PC-3 (cell line): ENCODE data around the gene LRCH4. TPM values are rescaled to one million over a fixed set of nuclear protein-coding genes. Genes with fewer than 3 reads are reported as not detected.

Source experiments
- ATAC-seq: fragments of 200-7000 bp; cut with Tn5 transposase; 2 replicates; pipeline ENCODE4 v1.9.1; 2020; ENCODE audit warnings: mild to moderate bottlenecking, moderate library complexity
- BruUV-seq: library from RNA; stranded (reverse); fragments of 400-500 nt; replicated peaks from 2 replicates; lab custom pipeline; 2021; lab: Mats Ljungman, UMichigan
- CTCF ChIA-PET: fragments of 300-600 bp; sonication (Branson Sonifier 250); formaldehyde crosslinking; loops from one replicate; lab custom pipeline; 2022; ENCODE audit warnings: antibody characterized with exemption; lab: Charles Lee
- POLR2A ChIA-PET: fragments of 300-600 bp; sonication (Branson Sonifier 250); formaldehyde crosslinking; loops from one replicate; lab custom pipeline; 2022; ENCODE audit warnings: antibody characterized with exemption; ENCODE audit not compliant: unreplicated experiment; lab: Charles Lee
- DNase-seq: peaks from one replicate; pipeline ENCODE4 v3.0.0-alpha.2; 2015
- H2AFZ ChIP-seq: fragments of 300-600 bp; sonication (generic); 2 replicates; pipeline ENCODE4 v1.6.0; 2016; ENCODE audit warnings: antibody characterized with exemption, low read length
- H3F3A ChIP-seq: fragments of 300-600 bp; sonication (generic); one replicate; pipeline ENCODE4 v1.6.0; 2017; ENCODE audit warnings: antibody characterized with exemption, low read length, control low read depth, mild to moderate bottlenecking; ENCODE audit not compliant: unreplicated experiment
- H3K27ac ChIP-seq: fragments of 300-600 bp; sonication (generic); 2 replicates; pipeline ENCODE4 v1.5.1; 2016; ENCODE audit warnings: mild to moderate bottlenecking, low read length
- H3K27me3 ChIP-seq: fragments of 300-600 bp; sonication (generic); 2 replicates; pipeline ENCODE4 v1.6.1; 2016; ENCODE audit warnings: low read length, mixed read lengths
- H3K36me3 ChIP-seq: fragments of 300-600 bp; sonication (generic); 2 replicates; pipeline ENCODE4 v1.6.1; 2016; ENCODE audit warnings: low read depth, mixed run types, low read length, mixed read lengths
- H3K4me1 ChIP-seq: fragments of 300-600 bp; sonication (generic); 2 replicates; pipeline ENCODE4 v1.5.1; 2016; ENCODE audit warnings: low read length; ENCODE audit not compliant: insufficient read depth
- H3K4me2 ChIP-seq: fragments of 300-600 bp; sonication (generic); 2 replicates; pipeline ENCODE4 v1.6.0; 2016; ENCODE audit warnings: low read length
- H3K4me3 ChIP-seq: fragments of 300-600 bp; sonication (generic); 2 replicates; pipeline ENCODE4 v1.5.1; 2016; ENCODE audit warnings: mild to moderate bottlenecking, low read length, mixed read lengths
- H3K79me2 ChIP-seq: fragments of 300-600 bp; sonication (generic); 2 replicates; pipeline ENCODE4 v1.6.1; 2017; ENCODE audit warnings: low read length, mixed read lengths
- H3K9ac ChIP-seq: fragments of 300-600 bp; sonication (generic); 2 replicates; pipeline ENCODE4 v1.6.0; 2016; ENCODE audit warnings: mild to moderate bottlenecking, low read length
- H3K9me2 ChIP-seq: fragments of 300-600 bp; sonication (generic); replicated peaks from 2 replicates; pipeline ENCODE4 v1.6.1; 2016; ENCODE audit warnings: mixed run types, low read length, mixed read lengths
- H3K9me3 ChIP-seq: fragments of 300-600 bp; sonication (generic); 2 replicates; pipeline ENCODE4 v1.6.1; 2016; ENCODE audit warnings: low read length, mixed read lengths
- H4K20me1 ChIP-seq: fragments of 300-600 bp; sonication (generic); 2 replicates; pipeline ENCODE4 v1.6.1; 2016; ENCODE audit warnings: low read length, mixed read lengths
- CTCF ChIP-seq: fragments of 300-600 bp; sonication (generic); conservative IDR thresholded peaks from 2 replicates; pipeline ENCODE4 v1.5.1; 2017; ENCODE audit warnings: antibody characterized with exemption, low read depth, mild to moderate bottlenecking, low read length
- EZH2 ChIP-seq: fragments of 300-600 bp; sonication (generic); IDR thresholded peaks from one replicate; pipeline ENCODE4 v1.6.1; 2017; ENCODE audit warnings: antibody characterized with exemption, mild to moderate bottlenecking, low read length; ENCODE audit not compliant: unreplicated experiment
- EZH2phosphoT487 ChIP-seq: fragments of 300-600 bp; sonication (generic); IDR thresholded peaks from 2 replicates; pipeline ENCODE4 v1.6.1; 2018; ENCODE audit warnings: mild to moderate bottlenecking, antibody characterized with exemption, low read length, borderline replicate concordance
- intact Hi-C: fragments of 100-400 bp; cut with micrococcal nuclease; formaldehyde crosslinking; loops from 2 replicates; pipeline ENCODE4 v1.9.0; 2023
- total RNA-seq: library from RNA; depleted of rRNA; stranded (reverse); fragments of >200 nt; gene quantifications from 2 replicates; pipeline ENCODE4 v1.2.3, GENCODE V29; 2014

LRCH4 gene
- total RNA-seq, 1 experiment from 2014 or later = 15.6 TPM

- intact Hi-C loops = loop anchor here (1.0 to 5.0 kb wide), 2 partner anchors 24 to 104 kb away; partner anchors contain the start of gene GIGYF1
- Histone ChIP-seq H3K36me3 (no peaks in the 10 kb centered on the region), H3K4me3 (no peak overlapping the region), H3F3A (no peaks in the 10 kb centered on the region), H3K27me3 (no peaks in the 10 kb centered on the region), H2AFZ (no peak overlapping the region), H3K79me2 (peaks cover 20% of the 10 kb centered on the region), H3K9me2 (no peaks in the 10 kb centered on the region), H3K9ac (no peak overlapping the region), H3K9me3 (no peaks in the 10 kb centered on the region), H3K4me1 (peaks cover 15% of the 10 kb centered on the region), H3K27ac (no peak overlapping the region), H4K20me1 (no peaks in the 10 kb centered on the region), H3K4me2 (no peak overlapping the region)
- DNase-seq = peak; percentile 36
- TF ChIP-seq CTCF (peak; percentile 49; the same call in 1 of the 2 replicates), EZH2phosphoT487 (no peak)
- ATAC-seq = no peak
- POLR2A ChIA-PET = interaction anchor here (0.6 to 0.7 kb wide), 4 partner anchors 23 to 584 kb away, joined by 3 to 17 read pairs (median 4); no protein-coding TSS in a partner anchor
- BruUV-seq = no TSS peak
- CTCF ChIA-PET = interaction anchor here (0.5 to 1.2 kb wide), 11 partner anchors 17 to 697 kb away, joined by 3 to 12 read pairs (median 4); partner anchors contain the start of genes SRRT and ZCWPW1
Measured at GRCh38 chr7:100588438-100588837, 2.5 kb upstream of the LRCH4 start.

- peaks cover 17% of the 10 kb centered on the region for H3K4me1 ChIP-seq
- H3K79me2 ChIP-seq = peaks cover 24% of the 10 kb centered on the region
- H3K36me3 ChIP-seq = no peaks in the 10 kb centered on the region
- H3K4me2 ChIP-seq = peak within 1 kb of the TSS; percentile 86
- ChIA-PET CTCF (interaction anchor here (0.5 to 1.3 kb wide), 11 partner anchors 26 to 498 kb away, joined by 3 to 6 read pairs (median 3); partner anchors contain the start of genes MOSPD3, POP7 and TRIM56), POLR2A (interaction anchor here (0.6 to 1.6 kb wide), 8 partner anchors 16 to 722 kb away, joined by 4 to 12 read pairs (median 6); partner anchors contain the start of genes MOSPD3, NYAP1 and POP7)
- peak within 1 kb of the TSS; percentile 77 for H3K27ac ChIP-seq
- DNase-seq (peak; percentile 99), ATAC-seq (peak; percentile 84)
- no peaks in the 10 kb centered on the region for H3K27me3 ChIP-seq
- intact Hi-C loops = loop anchor here (1.0 to 5.0 kb wide), 5 partner anchors 18 to 157 kb away; partner anchors contain the start of genes GIGYF1, GNB2 and MEPCE
- BruUV-seq = no TSS peak
- H3K9me3 ChIP-seq = no peaks in the 10 kb centered on the region
- H3F3A ChIP-seq = no peaks in the 10 kb centered on the region
- TF ChIP-seq EZH2phosphoT487 (no peak), EZH2 (no peak), CTCF (no peak)
- H3K9ac ChIP-seq = peak within 1 kb of the TSS; percentile 94
- no peaks in the 10 kb centered on the region for H3K9me2 ChIP-seq
- H2AFZ ChIP-seq = peak within 1 kb of the TSS; percentile 80
- H4K20me1 ChIP-seq = no peaks in the 10 kb centered on the region
- peak within 1 kb of the TSS; percentile 78 for H3K4me3 ChIP-seq
Measured at GRCh38 chr7:100586266-100587025, 517 bp upstream of the LRCH4 start, which contains the start of gene FBXO24. Gene FBXO24 (plus strand): TSS chr7:100586328. CDS start chr7:100586626, 298 bp downstream.
